ENCODE data around the gene ERC2.

- TF ChIP-seq TAF1 (IDR thresholded peaks at IDR 0.05; ENCODE audit: low read depth, low read length): no peak
- no peak for TF ChIP-seq POLR2AphosphoS5 (IDR thresholded peaks at IDR 0.05; ENCODE audit: low read depth, low read length)
- no peak for TF ChIP-seq POLR2A (IDR thresholded peaks at IDR 0.05; ENCODE audit: low read depth, low read length)
- no peak for TF ChIP-seq POU2F2 (IDR thresholded peaks at IDR 0.05; ENCODE audit: low read depth, low read length)
- TF ChIP-seq PAX5 (IDR thresholded peaks at IDR 0.05; ENCODE audit: insufficient read depth, low read length, severe bottlenecking): no peak
Measured at GRCh38 chr3:56342475-56342874, 125.8 kb downstream of the ERC2 start.
